SJSA1 (cell line): ENCODE results near the gene TCF12. TPM values are rescaled to one million over a fixed set of nuclear protein-coding genes. Genes with fewer than 3 reads are reported as not detected.

Experiments
- DNase-seq, 2 experiments: peaks; one replicate each; pipeline ENCODE4 v3.0.0-alpha.2; 2015 to 2020; ENCODE audit warnings: low spot score in 2 of 2, low read depth in 1 of 2
- H3K27ac ChIP-seq: fragments of 250-450 bp; sonication (Bioruptor Pico); 2 replicates; pipeline ENCODE4 v1.5.1; 2020; ENCODE audit warnings: mild to moderate bottlenecking, moderate library complexity
- H3K27me3 ChIP-seq: fragments of 250-450 bp; sonication (Bioruptor Pico); replicated peaks from 2 replicates; pipeline ENCODE4 v1.5.1; 2020; ENCODE audit warnings: mild to moderate bottlenecking, moderate library complexity
- H3K36me3 ChIP-seq: fragments of 250-450 bp; sonication (Bioruptor Pico); 2 replicates; pipeline ENCODE4 v1.5.1; 2020; ENCODE audit warnings: mild to moderate bottlenecking
- H3K4me1 ChIP-seq: fragments of 250-450 bp; sonication (Bioruptor Pico); replicated peaks from 2 replicates; pipeline ENCODE4 v1.6.1; 2021; ENCODE audit warnings: mild to moderate bottlenecking
- H3K4me3 ChIP-seq: fragments of 250-450 bp; sonication (Bioruptor Pico); 2 replicates; pipeline ENCODE4 v1.5.1; 2020; ENCODE audit warnings: mild to moderate bottlenecking
- H3K9me3 ChIP-seq: fragments of 250-450 bp; sonication (Bioruptor Pico); replicated peaks from 2 replicates; pipeline ENCODE4 v1.5.1; 2020; ENCODE audit warnings: mild to moderate bottlenecking
- total RNA-seq: library from RNA; depleted of rRNA; stranded (reverse); fragments of >200 nt; shearing (Covaris generic); gene quantifications from 2 replicates; pipeline ENCODE4 v1.2.3, GENCODE V29; 2014

The TCF12 gene
- total RNA-seq, 1 experiment from 2014 or later = 69.5 TPM

DNA sequence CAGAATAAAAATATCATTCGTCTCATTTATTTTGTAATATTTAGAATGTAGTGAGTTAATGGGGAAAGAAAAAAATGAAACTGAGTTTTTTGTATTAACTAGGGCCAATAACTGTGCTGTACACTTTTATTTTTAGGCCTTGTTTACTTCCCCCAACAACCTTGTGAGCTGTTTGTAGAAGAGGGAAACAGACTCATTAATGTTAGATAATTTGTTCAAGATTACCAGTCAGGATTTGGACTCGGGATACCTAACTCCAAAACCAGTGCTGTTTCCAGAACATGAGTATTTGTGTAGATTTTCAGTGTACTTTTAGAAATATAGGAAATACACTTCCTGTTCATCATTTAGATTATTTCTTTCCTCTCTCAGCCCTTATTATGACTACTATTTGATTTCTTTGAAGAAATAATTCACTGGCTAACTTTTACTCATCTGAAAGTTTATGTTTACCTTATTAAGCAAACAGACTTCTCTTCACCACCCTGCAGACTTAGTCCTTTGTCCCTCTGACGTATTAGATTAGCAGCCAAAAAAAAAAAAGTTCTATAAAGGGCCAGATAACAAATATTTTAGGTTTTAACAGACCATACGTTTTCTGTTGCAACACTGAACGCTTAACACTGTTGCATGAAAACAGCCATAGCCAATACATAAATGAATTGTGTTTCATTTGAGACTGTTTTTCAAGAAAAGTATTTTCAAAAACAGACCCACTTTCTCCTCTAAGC, 265.3 kb downstream of the TCF12 start:
- peaks cover 24% of the 10 kb centered on the region for H3K4me1 ChIP-seq
- H3K36me3 ChIP-seq = peaks cover 12% of the 10 kb centered on the region; the same call in 1 of the 2 replicates
- no peak overlapping the region for H3K4me3 ChIP-seq
- DNase-seq = peak in 1 of 2 experiments; percentile 41
- H3K27ac ChIP-seq = peak overlapping the region; percentile 69
- no peaks in the 10 kb centered on the region for H3K9me3 ChIP-seq
- no peaks in the 10 kb centered on the region for H3K27me3 ChIP-seq

GRCh38 chr15:57184502-57184901, 266.1 kb downstream of the TCF12 start:
- no peaks in the 10 kb centered on the region for H3K9me3 ChIP-seq

DNA sequence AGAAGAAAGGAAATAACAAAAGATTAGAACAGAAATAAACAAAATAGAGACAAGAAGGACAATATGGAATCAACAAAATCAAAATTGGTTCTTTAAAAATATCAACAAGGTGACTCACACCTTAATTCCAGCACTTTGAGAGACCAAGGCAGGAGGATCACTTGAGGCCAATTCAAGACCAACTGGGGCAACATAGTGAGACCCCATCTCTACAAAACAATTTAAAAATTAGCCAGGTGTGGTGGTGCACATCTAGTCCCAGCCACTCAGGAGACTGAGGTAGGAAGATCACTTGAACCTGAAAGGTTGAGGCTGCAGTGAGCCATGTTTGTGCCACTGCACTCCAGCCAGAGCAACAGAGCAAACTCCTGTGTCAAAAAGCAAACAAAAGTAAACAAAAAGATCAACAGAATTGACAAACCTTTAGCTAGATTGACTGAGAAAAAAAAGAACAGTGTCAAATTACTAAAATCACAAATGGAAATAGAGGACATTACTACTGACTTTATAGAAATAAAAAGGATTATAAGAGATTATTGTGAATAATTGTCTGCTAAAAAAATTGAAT, 267.1 kb downstream of the TCF12 start:
- DNase-seq = no peak
- Histone ChIP-seq H3K4me3 (no peak overlapping the region), H3K27me3 (no peaks in the 10 kb centered on the region), H3K36me3 (peaks cover 12% of the 10 kb centered on the region; the same call in 1 of the 2 replicates), H3K9me3 (no peaks in the 10 kb centered on the region), H3K27ac (no peak overlapping the region), H3K4me1 (peaks cover 24% of the 10 kb centered on the region)

More at GRCh38 chr15:57184502-57184901, 266.1 kb downstream of the TCF12 start:
- Histone ChIP-seq H3K4me3 (no peak overlapping the region), H3K36me3 (peaks cover 12% of the 10 kb centered on the region; the same call in 1 of the 2 replicates), H3K27me3 (no peaks in the 10 kb centered on the region), H3K27ac (no peak overlapping the region), H3K4me1 (peaks cover 24% of the 10 kb centered on the region)
- no peak for DNase-seq

DNA sequence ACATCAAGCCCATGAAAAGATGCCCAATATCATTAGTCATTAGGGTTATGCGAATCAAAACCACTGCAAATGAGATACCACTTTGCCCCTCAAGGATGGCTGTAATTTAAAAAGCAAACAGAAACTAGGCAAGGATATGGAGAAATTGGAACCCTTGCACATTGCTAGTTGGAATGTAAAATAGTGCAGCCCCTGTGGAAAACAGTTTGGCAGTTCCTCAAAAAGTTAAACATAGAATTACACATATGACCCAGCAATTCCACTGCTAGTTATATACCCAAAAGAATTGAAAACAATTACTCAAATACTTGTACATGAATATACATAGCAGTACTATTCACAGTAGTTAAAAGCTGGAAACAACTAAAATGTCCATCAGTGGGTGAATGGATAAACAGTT, 271.0 kb downstream of the TCF12 start:
- Histone ChIP-seq H3K4me3 (no peak overlapping the region), H3K36me3 (peaks cover 17% of the 10 kb centered on the region; the same call in 1 of the 2 replicates), H3K27me3 (no peaks in the 10 kb centered on the region), H3K9me3 (no peaks in the 10 kb centered on the region), H3K4me1 (peaks cover 2% of the 10 kb centered on the region), H3K27ac (no peak overlapping the region)
- DNase-seq = no peak

GRCh38 chr15:57190208-57190607, 271.8 kb downstream of the TCF12 start:
- Histone ChIP-seq H3K9me3 (no peaks in the 10 kb centered on the region), H3K27ac (no peak overlapping the region), H3K27me3 (no peaks in the 10 kb centered on the region), H3K4me1 (no peaks in the 10 kb centered on the region), H3K36me3 (peaks cover 17% of the 10 kb centered on the region; the same call in 1 of the 2 replicates), H3K4me3 (no peak overlapping the region)
- no peak for DNase-seq

DNA sequence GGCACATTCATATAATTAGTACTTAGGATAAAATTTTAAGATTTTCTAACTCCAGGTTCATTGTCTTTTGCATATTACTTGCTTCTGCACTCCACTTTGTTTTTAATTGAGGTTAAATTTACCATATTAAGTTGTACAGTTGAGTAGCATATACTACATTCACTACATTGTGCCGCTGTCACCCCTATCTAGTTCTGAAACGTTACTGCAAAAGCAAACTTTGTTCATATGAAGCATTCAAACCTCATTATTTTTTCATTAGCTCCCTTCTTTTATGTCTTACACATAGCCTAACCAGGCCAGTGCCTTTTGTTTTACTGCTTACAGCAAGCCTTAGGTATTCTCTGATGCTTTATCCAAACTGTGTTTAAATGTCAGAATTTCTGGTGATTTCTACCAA, 274.7 kb downstream of the TCF12 start:
- Histone ChIP-seq H3K4me3 (no peak overlapping the region), H3K27ac (no peak overlapping the region), H3K4me1 (no peaks in the 10 kb centered on the region), H3K36me3 (peaks cover 16% of the 10 kb centered on the region; the same call in 1 of the 2 replicates), H3K9me3 (no peaks in the 10 kb centered on the region), H3K27me3 (no peaks in the 10 kb centered on the region)
- DNase-seq = no peak

GRCh38 chr15:57195326-57195725, 276.9 kb downstream of the TCF12 start:
- Histone ChIP-seq H3K36me3 (peaks cover 23% of the 10 kb centered on the region), H3K4me3 (no peak overlapping the region), H3K4me1 (peaks cover 7% of the 10 kb centered on the region), H3K9me3 (no peaks in the 10 kb centered on the region), H3K27me3 (no peaks in the 10 kb centered on the region), H3K27ac (no peak overlapping the region)
- no peak for DNase-seq

- DNase-seq = no peak
Observed at GRCh38 chr15:57196865-57197264, 278.4 kb downstream of the TCF12 start.

GRCh38 chr15:57198131-57198530, 279.7 kb downstream of the TCF12 start:
- H3K27ac ChIP-seq = no peak overlapping the region
- no peaks in the 10 kb centered on the region for H3K9me3 ChIP-seq
- no peak for DNase-seq
- H3K27me3 ChIP-seq = no peaks in the 10 kb centered on the region
- H3K4me1 ChIP-seq = peaks cover 7% of the 10 kb centered on the region
- no peak overlapping the region for H3K4me3 ChIP-seq
- H3K36me3 ChIP-seq = peaks cover 21% of the 10 kb centered on the region

More at GRCh38 chr15:57196865-57197264, 278.4 kb downstream of the TCF12 start:
- H3K27ac ChIP-seq = no peak overlapping the region
- H3K27me3 ChIP-seq = no peaks in the 10 kb centered on the region
- H3K4me1 ChIP-seq = peaks cover 7% of the 10 kb centered on the region
- no peaks in the 10 kb centered on the region for H3K9me3 ChIP-seq
- peaks cover 23% of the 10 kb centered on the region for H3K36me3 ChIP-seq
- H3K4me3 ChIP-seq = no peak overlapping the region

DNA sequence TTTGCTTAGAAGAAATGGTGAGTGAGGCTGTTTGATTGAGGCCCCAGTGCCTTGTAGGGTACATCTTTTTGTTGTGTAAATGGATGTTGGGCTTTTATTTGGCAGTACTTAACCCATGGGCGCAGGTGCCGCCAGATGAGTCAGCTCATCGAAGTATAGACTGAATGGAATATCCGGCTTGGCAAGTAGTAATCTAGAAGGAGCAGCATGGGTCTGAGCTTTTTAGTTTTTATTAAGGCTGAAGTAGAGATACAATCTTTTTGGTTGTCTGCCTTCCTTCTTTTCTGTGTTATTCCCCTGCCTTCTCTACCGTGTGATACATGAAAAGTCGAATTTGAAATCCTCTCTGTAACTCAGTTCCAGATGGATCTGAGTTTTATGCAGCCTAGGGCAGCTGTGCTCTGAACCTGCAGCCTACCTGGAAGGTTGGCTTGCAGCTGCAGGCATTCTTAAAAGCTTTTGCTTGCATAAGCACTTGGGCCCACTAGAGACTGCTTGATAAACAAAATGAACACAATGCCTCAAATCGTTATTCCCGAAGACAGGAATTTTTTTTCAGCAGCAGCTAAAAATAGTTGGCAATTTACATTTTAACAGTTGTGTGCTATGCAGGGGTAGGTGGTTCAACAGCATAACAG, 280.3 kb downstream of the TCF12 start:
- peaks cover 7% of the 10 kb centered on the region for H3K4me1 ChIP-seq
- no peak overlapping the region for H3K27ac ChIP-seq
- DNase-seq = no peak

DNA sequence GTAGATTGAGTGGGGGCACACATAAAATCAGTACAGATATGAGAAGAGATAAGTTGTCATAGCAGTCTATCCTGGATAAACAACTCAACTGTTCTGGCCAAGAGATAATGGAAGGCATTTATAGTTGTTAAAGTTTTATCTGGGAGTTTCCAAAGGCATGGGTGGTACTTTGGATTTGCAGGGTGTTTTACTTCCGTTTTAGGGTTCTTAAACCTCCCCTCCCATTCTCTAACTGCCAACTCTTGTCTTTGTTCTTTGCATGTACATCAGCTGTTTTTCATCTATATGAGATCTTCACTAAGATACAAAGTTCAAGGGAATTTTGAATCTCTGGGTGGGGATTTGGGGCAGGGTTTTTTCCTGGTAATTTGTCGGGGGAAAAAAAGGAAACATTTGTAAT, 283.1 kb downstream of the TCF12 start:
- no peak for DNase-seq
- no peak overlapping the region for H3K27ac ChIP-seq
- no peak overlapping the region for H3K4me3 ChIP-seq
- H3K4me1 ChIP-seq = peaks cover 7% of the 10 kb centered on the region
- no peaks in the 10 kb centered on the region for H3K9me3 ChIP-seq
- peaks cover 16% of the 10 kb centered on the region; the same call in 1 of the 2 replicates for H3K36me3 ChIP-seq
- no peaks in the 10 kb centered on the region for H3K27me3 ChIP-seq

More for the DNA sequence above, 280.3 kb downstream of the TCF12 start:
- H3K4me3 ChIP-seq = no peak overlapping the region
- H3K27me3 ChIP-seq = no peaks in the 10 kb centered on the region
- peaks cover 18% of the 10 kb centered on the region; the same call in 1 of the 2 replicates for H3K36me3 ChIP-seq
- no peaks in the 10 kb centered on the region for H3K9me3 ChIP-seq

DNA sequence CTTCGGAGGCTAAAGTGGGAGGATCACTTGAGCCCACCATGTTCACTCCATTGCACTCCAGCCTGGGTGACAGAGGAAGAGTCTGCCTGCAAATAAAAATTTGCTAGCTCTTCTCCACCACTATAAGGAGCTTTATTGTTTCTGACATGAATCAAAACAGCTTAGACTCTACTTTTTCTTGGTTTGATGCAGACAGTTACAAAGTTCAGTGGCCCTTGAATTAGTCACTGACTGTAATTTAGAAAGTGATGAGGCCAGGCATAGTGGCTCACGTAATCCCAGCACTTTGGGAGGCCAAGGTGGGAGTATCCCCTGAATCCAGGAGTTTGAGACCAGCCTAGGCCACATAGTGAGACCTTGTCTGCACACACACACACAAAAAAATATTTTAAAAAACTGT, 285.5 kb downstream of the TCF12 start:
- peaks cover 5% of the 10 kb centered on the region for H3K4me1 ChIP-seq
- H3K4me3 ChIP-seq = no peak overlapping the region
- H3K27me3 ChIP-seq = no peaks in the 10 kb centered on the region
- DNase-seq = no peak
- H3K27ac ChIP-seq = no peak overlapping the region
- peaks cover 6% of the 10 kb centered on the region; the same call in 1 of the 2 replicates for H3K36me3 ChIP-seq
- H3K9me3 ChIP-seq = no peaks in the 10 kb centered on the region

DNA sequence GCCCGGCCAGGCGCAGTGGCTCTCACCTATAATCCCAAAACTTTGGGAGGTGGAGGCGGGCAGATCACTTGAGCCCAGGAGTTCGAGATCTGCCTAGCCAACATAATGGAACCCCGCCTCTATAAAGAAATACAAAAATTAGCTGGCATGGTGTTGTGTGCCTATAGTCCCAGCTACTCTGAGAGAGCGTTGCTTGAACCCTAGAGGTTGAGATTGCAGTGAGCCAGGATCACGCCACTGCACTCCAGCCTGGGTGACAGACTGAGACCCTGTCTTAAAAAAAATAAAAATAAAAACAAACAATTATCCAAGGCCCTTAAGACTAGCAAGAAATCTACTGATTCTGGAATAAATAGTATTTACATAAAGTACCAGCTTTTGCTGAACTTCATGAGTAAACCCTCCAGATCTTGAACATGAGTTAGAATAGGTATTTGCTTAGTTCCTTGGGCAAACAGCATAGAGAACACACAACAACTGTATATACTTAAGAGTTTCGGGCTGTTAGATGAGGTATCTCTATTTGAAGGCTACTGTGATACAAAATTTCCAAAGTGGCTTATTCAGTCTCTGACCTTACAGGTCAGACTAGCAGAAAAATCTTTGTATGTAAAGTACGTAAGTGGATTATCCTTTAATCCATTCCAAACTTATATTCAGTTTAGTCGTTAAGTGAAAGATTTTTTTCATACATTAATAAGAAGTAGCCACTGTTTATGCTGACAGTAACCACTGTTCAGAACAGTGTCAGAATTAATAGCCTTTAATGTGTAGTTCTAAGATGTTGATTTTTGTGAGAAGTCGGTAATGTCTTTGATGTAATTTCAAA, 286.8 kb downstream of the TCF12 start:
- DNase-seq = no peak
- H3K36me3 ChIP-seq = no peaks in the 10 kb centered on the region
- no peak overlapping the region for H3K27ac ChIP-seq
- H3K4me1 ChIP-seq = no peaks in the 10 kb centered on the region
- no peak overlapping the region for H3K4me3 ChIP-seq
- H3K9me3 ChIP-seq = no peaks in the 10 kb centered on the region
- no peaks in the 10 kb centered on the region for H3K27me3 ChIP-seq
